Fibroblast of pulmonary artery (primary cell): Measurements from ENCODE around the gene ZNF446.
A peak's percentile ranks its signal among the peaks of the same experiment; 100 is the strongest.
"Not testable (repeated sequence)": the region's sequence is repeated elsewhere in the genome, so short reads cannot be mapped to it uniquely, and the experiment has no call there.

Experiments
- DNase-seq: peaks from one replicate; pipeline ENCODE4 v3.0.0-alpha.2; 2010; ENCODE audit warnings: low read depth
- H3K4me3 ChIP-seq: replicated peaks from 2 replicates; pipeline ENCODE4 v1.5.1; 2011; ENCODE audit warnings: low read depth, mild to moderate bottlenecking, control low read depth, low read length, moderate library complexity
- CTCF ChIP-seq: IDR thresholded peaks from 2 replicates; pipeline ENCODE4 v1.5.1; 2011; ENCODE audit warnings: mild to moderate bottlenecking, control low read depth, low read length, inconsistent platforms; ENCODE audit errors: missing control alignments

Gene ZNF446

GRCh38 chr19:58475714-58476497 is at the start of gene ZNF446:
Gene ZNF446, plus strand, starts transcription at chr19:58476352. Its CDS starts 867 bp downstream, at chr19:58477219.
- no peak for TF ChIP-seq CTCF
- peak within 1 kb of the TSS; percentile 70 for H3K4me3 ChIP-seq

GRCh38 chr19:58428617-58429016 is 47.5 kb upstream of the ZNF446 start:
- no peak overlapping the region for H3K4me3 ChIP-seq
- no peak for TF ChIP-seq CTCF

More at GRCh38 chr19:58475714-58476497, at the start of gene ZNF446:
- DNase-seq, result peak; percentile 98

GRCh38 chr19:58429745-58430144 is 46.4 kb upstream of the ZNF446 start:
- H3K4me3 ChIP-seq, result no peak overlapping the region
- no peak for DNase-seq
- no peak for TF ChIP-seq CTCF

More at GRCh38 chr19:58428617-58429016, 47.5 kb upstream of the ZNF446 start:
- DNase-seq, result no peak

GRCh38 chr19:58434217-58434616 is 41.9 kb upstream of the ZNF446 start:
- H3K4me3 ChIP-seq, result no peak overlapping the region
- no peak for TF ChIP-seq CTCF
- peak; percentile 31 for DNase-seq

- H3K4me3 ChIP-seq, result peak within 1 kb of the TSS; percentile 91
- DNase-seq, result peak; percentile 100
- TF ChIP-seq CTCF, result no peak
Observed at GRCh38 chr19:58439576-58440554, 36.3 kb upstream of the ZNF446 start, which contains the start of gene ZNF132. Gene ZNF132, minus strand, starts transcription at chr19:58440153. Its CDS starts 332 bp downstream, at chr19:58439821.

- no peak for DNase-seq
- H3K4me3 ChIP-seq, result peak overlapping the region; percentile 91
- TF ChIP-seq CTCF, result no peak
Observed at GRCh38 chr19:58440556-58440955, 35.6 kb upstream of the ZNF446 start.

GRCh38 chr19:58442986-58443385 is 33.2 kb upstream of the ZNF446 start:
- H3K4me3 ChIP-seq, DNase-seq: not testable (repeated sequence)

- not testable (repeated sequence) for DNase-seq, H3K4me3 ChIP-seq
Observed at GRCh38 chr19:58448860-58449259, 27.3 kb upstream of the ZNF446 start.

GRCh38 chr19:58449980-58450379 is 26.2 kb upstream of the ZNF446 start:
- not testable (repeated sequence) for DNase-seq

More at GRCh38 chr19:58449980-58450379, 26.2 kb upstream of the ZNF446 start:
- not testable (repeated sequence) for H3K4me3 ChIP-seq
